Stimulated activated memory B cell treated with anti-CD40 and anti-IgM and Interleukin-4, amounts not matched to agents 10 μg/mL and 1 μg/mL and 100 μg/mL, for 72 hours (primary cell): ENCODE data around the gene NCDN.

Experiments used
- ATAC-seq: fragments of 150-1000 bp; cut with Tn5 transposase; 2 replicates; pipeline ENCODE4 v1.10.0; 2021
- H3K27ac Mint-ChIP-seq: one replicate; pipeline ENCODE4 v1.8.0; 2022; ENCODE audit warnings: mild to moderate bottlenecking, mixed read lengths
- H3K27me3 Mint-ChIP-seq: one replicate; pipeline ENCODE4 v1.8.0; 2022; ENCODE audit warnings: mixed read lengths
- H3K36me3 Mint-ChIP-seq: one replicate; pipeline ENCODE4 v1.8.0; 2022; ENCODE audit warnings: mixed read lengths
- H3K4me1 Mint-ChIP-seq: one replicate; pipeline ENCODE4 v1.8.0; 2022; ENCODE audit warnings: mixed read lengths
- H3K4me3 Mint-ChIP-seq: one replicate; pipeline ENCODE4 v1.8.0; 2022; ENCODE audit warnings: mild to moderate bottlenecking, moderate library complexity, mixed read lengths
- H3K9me3 Mint-ChIP-seq: one replicate; pipeline ENCODE4 v1.8.0; 2022; ENCODE audit warnings: mixed read lengths

Gene NCDN

GRCh38 chr1:35557611-35558373, at the start of gene NCDN:
TSS of gene NCDN (plus strand) at chr1:35557799. CDS start at chr1:35558191, 392 bp downstream.
- Mint-ChIP-seq H3K4me3 (peak within 1 kb of the TSS; percentile 99), H3K36me3 (peaks cover 5% of the 10 kb centered on the region), H3K27ac (peak within 1 kb of the TSS; percentile 100), H3K4me1 (peaks cover 64% of the 10 kb centered on the region), H3K9me3 (no peaks in the 10 kb centered on the region), H3K27me3 (no peaks in the 10 kb centered on the region)
- ATAC-seq, result peak; percentile 97

DNA sequence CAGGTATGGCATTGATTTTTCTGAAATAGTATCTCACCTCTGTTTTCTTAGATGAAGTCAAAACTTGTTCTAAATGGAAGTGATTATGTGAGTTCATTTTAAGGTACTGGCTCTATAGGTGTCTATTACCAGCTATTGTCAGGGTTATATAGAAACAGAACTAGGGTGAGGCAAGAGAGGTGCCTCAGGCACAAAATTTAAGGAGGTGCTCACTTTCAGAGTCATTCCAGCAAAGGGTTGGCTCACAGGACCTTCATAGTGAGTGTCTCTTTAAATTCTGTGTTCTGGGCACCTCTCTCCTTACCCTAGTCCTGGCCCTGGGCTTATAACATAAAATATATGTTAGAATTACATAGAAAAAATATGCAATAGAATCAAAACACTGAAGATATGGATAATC, 49.7 kb upstream of the NCDN start:
- no peaks in the 10 kb centered on the region for H3K9me3 Mint-ChIP-seq
- no peak for ATAC-seq
- no peak overlapping the region for H3K4me3 Mint-ChIP-seq
- H3K36me3 Mint-ChIP-seq, result peaks cover 47% of the 10 kb centered on the region
- no peaks in the 10 kb centered on the region for H3K27me3 Mint-ChIP-seq
- peaks cover 34% of the 10 kb centered on the region for H3K4me1 Mint-ChIP-seq
- H3K27ac Mint-ChIP-seq, result no peak overlapping the region

- Mint-ChIP-seq H3K9me3 (no peaks in the 10 kb centered on the region), H3K4me3 (no peak overlapping the region), H3K27me3 (no peaks in the 10 kb centered on the region), H3K4me1 (peaks cover 40% of the 10 kb centered on the region), H3K36me3 (peaks cover 39% of the 10 kb centered on the region), H3K27ac (no peak overlapping the region)
- ATAC-seq, result no peak
Measured at GRCh38 chr1:35509558-35509957, 48.0 kb upstream of the NCDN start.

DNA sequence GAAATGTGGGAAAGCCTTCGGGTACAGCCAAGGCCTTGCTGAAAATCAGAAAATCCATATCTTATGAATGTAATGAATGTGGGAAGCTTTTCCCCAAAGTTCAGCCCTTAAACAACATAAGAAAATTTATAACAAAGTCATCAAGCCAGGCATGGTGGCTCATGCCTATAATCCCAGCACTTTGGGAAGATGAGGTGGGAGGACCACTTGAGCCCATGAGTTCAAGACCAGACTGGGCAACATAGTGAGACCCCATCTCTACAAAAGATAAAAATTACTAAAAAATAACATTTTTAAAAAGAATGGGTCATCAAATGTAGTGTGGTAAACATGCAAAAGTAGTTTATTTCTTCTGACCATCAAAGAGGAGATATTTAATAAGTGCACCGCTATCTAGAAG, 46.3 kb upstream of the NCDN start:
- Mint-ChIP-seq H3K9me3 (peaks cover 12% of the 10 kb centered on the region), H3K27me3 (no peaks in the 10 kb centered on the region), H3K27ac (no peak overlapping the region), H3K4me1 (peaks cover 53% of the 10 kb centered on the region), H3K36me3 (peaks cover 42% of the 10 kb centered on the region), H3K4me3 (no peak overlapping the region)
- ATAC-seq, result no peak

DNA sequence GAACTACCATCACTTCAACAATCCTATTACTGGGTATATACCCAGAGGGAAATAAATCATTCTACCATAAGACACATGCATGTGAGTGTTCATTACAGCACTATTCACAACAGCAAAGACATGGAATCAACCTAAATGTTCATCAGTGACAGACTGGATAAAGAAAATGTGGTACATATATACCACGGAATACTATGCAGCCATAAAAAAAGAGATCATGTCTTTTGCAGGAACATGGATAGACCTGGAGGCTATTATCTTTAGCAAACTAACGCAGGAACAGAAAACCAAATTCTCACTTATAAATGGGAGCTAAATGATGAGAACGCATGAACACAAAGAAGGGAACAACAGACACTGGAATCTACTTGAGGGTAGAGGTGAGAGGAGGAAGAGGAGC, 39.4 kb upstream of the NCDN start:
- Mint-ChIP-seq H3K27me3 (no peaks in the 10 kb centered on the region), H3K27ac (no peak overlapping the region), H3K36me3 (peaks cover 62% of the 10 kb centered on the region), H3K4me1 (peaks cover 35% of the 10 kb centered on the region), H3K4me3 (no peak overlapping the region), H3K9me3 (peaks cover 31% of the 10 kb centered on the region)
- no peak for ATAC-seq

DNA sequence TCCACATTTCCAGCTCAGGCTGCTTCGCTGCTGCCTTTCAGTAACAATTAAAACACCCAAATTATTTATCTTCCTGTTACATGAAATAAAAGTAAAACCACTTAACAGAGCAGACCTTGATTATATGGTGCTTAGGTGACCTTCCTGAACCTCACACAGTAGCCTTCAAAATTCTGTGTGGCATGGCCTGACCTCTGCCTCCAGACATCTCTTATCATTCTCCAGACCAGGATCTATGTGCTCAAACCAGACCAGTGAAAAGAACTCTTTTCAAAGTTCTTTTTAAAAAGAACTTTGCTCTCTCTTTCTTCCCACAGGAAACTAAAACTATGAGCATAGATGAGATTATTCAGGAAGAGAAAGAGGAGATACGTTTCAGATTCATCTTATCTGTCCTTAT, 38.2 kb upstream of the NCDN start:
- peaks cover 31% of the 10 kb centered on the region for H3K9me3 Mint-ChIP-seq
- no peak overlapping the region for H3K4me3 Mint-ChIP-seq
- no peak for ATAC-seq
- peaks cover 66% of the 10 kb centered on the region for H3K36me3 Mint-ChIP-seq
- H3K4me1 Mint-ChIP-seq, result peaks cover 30% of the 10 kb centered on the region
- H3K27me3 Mint-ChIP-seq, result no peaks in the 10 kb centered on the region
- no peak overlapping the region for H3K27ac Mint-ChIP-seq

DNA sequence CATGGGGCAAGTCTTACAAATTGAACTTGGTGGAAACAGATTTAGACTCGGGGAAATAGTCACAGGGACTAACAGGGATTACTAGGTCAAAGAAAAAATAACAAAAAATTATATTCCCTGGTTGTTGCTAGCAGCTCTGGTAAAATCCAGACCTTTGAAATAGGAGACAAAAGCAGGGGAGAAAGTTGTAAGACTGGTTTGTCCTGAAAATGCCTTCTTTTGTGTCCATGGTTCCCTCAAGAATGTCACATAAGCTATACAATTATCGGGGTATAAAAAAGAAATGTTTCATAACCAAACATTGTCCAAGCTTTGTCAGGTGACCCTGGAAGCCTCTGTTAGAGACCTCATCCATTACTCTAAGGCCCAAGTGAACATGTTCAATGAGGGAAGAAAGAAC, 33.5 kb upstream of the NCDN start:
- Mint-ChIP-seq H3K36me3 (peaks cover 54% of the 10 kb centered on the region), H3K9me3 (peaks cover 12% of the 10 kb centered on the region), H3K4me3 (no peak overlapping the region), H3K4me1 (no peaks in the 10 kb centered on the region), H3K27ac (no peak overlapping the region), H3K27me3 (no peaks in the 10 kb centered on the region)
- no peak for ATAC-seq

DNA sequence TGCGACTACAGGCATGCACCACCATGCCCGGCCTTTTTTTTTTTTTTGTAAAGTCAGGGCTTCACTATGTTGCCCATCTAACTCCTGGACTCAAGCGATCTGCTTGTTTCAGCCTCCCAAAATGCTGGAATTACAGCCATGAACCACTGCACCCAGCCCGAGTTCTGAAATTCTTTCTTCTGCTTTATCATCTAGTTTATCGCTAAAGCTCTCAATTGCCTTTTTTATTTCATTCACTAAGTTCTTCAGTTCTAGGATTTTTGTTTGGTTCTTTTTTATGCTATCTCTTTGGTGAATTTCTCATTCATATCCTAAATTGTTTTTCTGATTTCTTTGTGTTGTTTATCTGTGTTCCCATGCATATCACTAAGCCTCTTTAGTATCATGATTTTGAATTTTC, 27.4 kb upstream of the NCDN start:
- Mint-ChIP-seq H3K36me3 (peaks cover 58% of the 10 kb centered on the region), H3K9me3 (peaks cover 15% of the 10 kb centered on the region), H3K4me1 (no peaks in the 10 kb centered on the region), H3K4me3 (no peak overlapping the region), H3K27me3 (no peaks in the 10 kb centered on the region), H3K27ac (no peak overlapping the region)
- ATAC-seq, result no peak

GRCh38 chr1:35530946-35531345, 26.7 kb upstream of the NCDN start:
- no peak for ATAC-seq

DNA sequence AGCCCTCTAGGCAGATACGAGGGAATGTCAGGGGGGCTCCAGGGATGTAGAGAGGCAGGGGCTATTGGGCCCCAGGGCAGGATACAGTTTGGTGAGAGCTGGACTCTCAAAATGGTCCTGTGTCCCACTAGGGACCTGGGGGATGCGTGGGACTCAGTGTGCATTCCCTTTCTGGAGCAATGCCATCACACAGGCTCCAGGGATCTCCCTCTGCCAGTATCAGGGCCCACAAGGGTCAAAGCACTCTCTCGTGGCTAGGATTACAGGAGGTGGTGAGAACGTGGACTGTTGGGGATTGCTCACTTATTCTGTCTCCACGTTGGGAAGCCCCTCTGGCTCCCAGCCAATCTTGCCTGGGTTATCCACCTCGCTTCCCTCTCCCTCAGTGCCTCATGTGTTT, 26.2 kb upstream of the NCDN start:
- H3K27ac Mint-ChIP-seq, result no peak overlapping the region
- ATAC-seq, result no peak

More at GRCh38 chr1:35530946-35531345, 26.7 kb upstream of the NCDN start:
- Mint-ChIP-seq H3K4me1 (peaks cover 7% of the 10 kb centered on the region), H3K27ac (no peak overlapping the region), H3K9me3 (peaks cover 15% of the 10 kb centered on the region), H3K36me3 (peaks cover 66% of the 10 kb centered on the region), H3K27me3 (no peaks in the 10 kb centered on the region), H3K4me3 (no peak overlapping the region)

GRCh38 chr1:35532497-35533223, 24.9 kb upstream of the NCDN start:
- H3K36me3 Mint-ChIP-seq, result peaks cover 55% of the 10 kb centered on the region
- no peak for ATAC-seq
- H3K9me3 Mint-ChIP-seq, result peaks cover 12% of the 10 kb centered on the region
- no peak overlapping the region for H3K4me3 Mint-ChIP-seq
- no peaks in the 10 kb centered on the region for H3K27me3 Mint-ChIP-seq
- no peak overlapping the region for H3K27ac Mint-ChIP-seq
- H3K4me1 Mint-ChIP-seq, result peaks cover 14% of the 10 kb centered on the region

More for the DNA sequence above, 26.2 kb upstream of the NCDN start:
- H3K4me1 Mint-ChIP-seq, result peaks cover 9% of the 10 kb centered on the region
- H3K27me3 Mint-ChIP-seq, result no peaks in the 10 kb centered on the region
- H3K4me3 Mint-ChIP-seq, result no peak overlapping the region
- H3K36me3 Mint-ChIP-seq, result peaks cover 68% of the 10 kb centered on the region
- H3K9me3 Mint-ChIP-seq, result peaks cover 15% of the 10 kb centered on the region

GRCh38 chr1:35533586-35533985, 24.0 kb upstream of the NCDN start:
- H3K4me1 Mint-ChIP-seq, result peaks cover 18% of the 10 kb centered on the region
- H3K9me3 Mint-ChIP-seq, result peaks cover 10% of the 10 kb centered on the region
- H3K4me3 Mint-ChIP-seq, result no peak overlapping the region
- H3K36me3 Mint-ChIP-seq, result peaks cover 47% of the 10 kb centered on the region
- no peaks in the 10 kb centered on the region for H3K27me3 Mint-ChIP-seq
- no peak overlapping the region for H3K27ac Mint-ChIP-seq
- no peak for ATAC-seq

- peaks cover 3% of the 10 kb centered on the region for H3K9me3 Mint-ChIP-seq
- no peaks in the 10 kb centered on the region for H3K27me3 Mint-ChIP-seq
- H3K27ac Mint-ChIP-seq, result no peak overlapping the region
- peaks cover 35% of the 10 kb centered on the region for H3K4me1 Mint-ChIP-seq
- no peak for ATAC-seq
- peaks cover 41% of the 10 kb centered on the region for H3K36me3 Mint-ChIP-seq
- H3K4me3 Mint-ChIP-seq, result no peak overlapping the region
Measured at GRCh38 chr1:35535243-35535642, 22.4 kb upstream of the NCDN start.

DNA sequence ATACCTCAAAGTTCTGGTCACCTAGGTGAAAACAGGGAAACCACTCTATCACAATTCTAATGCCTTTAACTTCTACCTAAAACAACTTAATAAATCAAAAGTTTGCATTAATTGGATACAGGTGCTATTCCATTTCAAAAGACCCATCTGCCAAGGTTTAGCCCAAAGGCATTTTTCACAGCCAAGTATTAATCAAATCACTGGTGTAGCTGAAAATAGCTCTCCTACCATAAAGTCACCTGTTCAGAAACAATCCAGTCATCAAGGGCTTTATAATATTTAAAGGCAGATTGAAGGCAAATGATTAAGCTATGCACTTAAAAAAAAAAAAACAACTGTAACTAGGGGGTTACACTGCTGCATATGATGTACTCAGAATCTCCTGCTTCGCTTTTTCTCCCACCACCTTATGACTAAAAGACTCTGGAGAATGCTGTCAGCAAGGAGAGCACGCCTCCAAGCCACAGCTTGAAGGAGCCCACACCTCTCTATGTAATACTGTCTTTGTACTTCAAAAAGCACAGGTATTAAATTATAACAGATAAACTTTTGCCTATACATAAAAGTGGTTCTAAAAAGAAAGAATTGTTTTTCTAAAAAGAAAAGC, 20.9 kb upstream of the NCDN start:
- Mint-ChIP-seq H3K4me3 (no peak overlapping the region), H3K27ac (no peak overlapping the region), H3K4me1 (peaks cover 39% of the 10 kb centered on the region), H3K9me3 (no peaks in the 10 kb centered on the region), H3K27me3 (no peaks in the 10 kb centered on the region), H3K36me3 (peaks cover 33% of the 10 kb centered on the region)
- ATAC-seq, result no peak

DNA sequence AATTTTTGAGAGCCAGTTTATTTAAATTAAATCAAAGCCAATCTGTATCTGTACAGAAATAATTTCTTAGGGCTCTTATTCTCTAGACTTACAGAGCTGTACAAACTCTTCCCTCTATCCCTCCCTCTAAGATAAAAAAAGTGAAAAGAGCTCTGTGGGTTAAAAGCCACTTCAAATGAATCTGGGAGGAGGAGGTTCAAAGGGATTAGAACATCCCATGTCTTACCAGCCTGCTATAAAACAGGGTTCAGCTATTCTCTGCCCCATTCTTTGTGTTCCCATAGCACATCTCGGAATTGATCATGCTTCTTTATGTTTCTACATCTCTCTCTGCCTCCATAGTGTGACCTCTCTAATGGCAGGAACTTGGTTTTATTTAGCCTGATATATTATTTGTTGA, 19.8 kb upstream of the NCDN start:
- Mint-ChIP-seq H3K27me3 (no peaks in the 10 kb centered on the region), H3K4me1 (peaks cover 39% of the 10 kb centered on the region), H3K9me3 (no peaks in the 10 kb centered on the region), H3K36me3 (peaks cover 40% of the 10 kb centered on the region), H3K4me3 (no peak overlapping the region), H3K27ac (no peak overlapping the region)
- ATAC-seq, result no peak
